Measurements from ENCODE around the gene CCL14.
"Not testable (repeated sequence)": the region's sequence is repeated elsewhere in the genome, so short reads cannot be mapped to it uniquely, and the experiment has no call there.

Gene CCL14

DNA sequence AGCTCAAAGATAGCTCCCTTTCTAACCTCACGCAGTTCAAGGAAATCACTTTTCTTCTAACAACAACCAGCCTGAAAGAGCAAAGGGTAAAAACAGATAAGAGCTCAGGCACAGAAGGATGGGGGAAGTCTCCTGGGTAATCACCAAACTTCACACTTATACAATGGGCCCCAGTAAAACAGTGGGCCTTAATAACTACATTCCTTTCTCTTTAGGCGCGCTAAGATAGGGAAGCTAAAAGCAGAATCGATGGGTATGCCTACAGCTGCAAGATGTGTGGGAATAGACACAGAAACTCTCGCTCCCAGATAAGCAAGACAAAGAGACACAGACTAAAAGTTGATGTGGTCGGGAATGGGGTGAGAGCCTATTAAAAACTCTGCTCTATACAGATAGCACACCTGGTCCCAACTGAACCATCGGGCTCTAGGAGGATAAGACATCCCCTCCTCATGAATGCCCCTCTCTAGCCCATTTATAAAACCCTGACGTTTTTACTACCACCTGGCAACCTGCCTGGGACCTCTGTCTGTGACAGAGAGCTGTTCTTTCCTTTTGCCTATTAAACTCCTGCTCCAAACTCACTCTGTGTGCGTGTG, 43.8 kb downstream of the CCL14 start:
- DNase-seq (ENCODE audit: low read depth in 2 of 2) = no peak

DNA sequence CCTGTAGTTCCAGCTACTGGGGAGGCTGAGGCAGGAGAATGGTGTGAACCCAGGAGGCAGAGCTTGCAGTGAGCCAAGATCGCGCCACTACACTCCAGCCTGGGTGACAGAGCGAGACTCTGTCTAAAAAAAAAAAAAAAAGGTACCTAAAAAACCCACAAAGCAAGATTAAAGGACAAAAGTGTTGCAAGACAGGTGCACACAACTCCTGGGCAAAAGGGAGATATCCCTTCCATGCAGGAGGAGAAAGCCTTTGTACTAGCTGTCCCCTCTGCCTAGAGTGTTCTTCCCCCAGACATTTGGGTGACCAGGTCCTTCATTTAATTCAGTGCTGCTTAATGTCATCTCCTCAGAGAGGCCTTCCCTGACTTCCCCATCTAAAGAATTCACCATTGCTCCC, 48.0 kb downstream of the CCL14 start:
- DNase-seq (ENCODE audit: low read depth in 2 of 2) = not testable (repeated sequence)

DNA sequence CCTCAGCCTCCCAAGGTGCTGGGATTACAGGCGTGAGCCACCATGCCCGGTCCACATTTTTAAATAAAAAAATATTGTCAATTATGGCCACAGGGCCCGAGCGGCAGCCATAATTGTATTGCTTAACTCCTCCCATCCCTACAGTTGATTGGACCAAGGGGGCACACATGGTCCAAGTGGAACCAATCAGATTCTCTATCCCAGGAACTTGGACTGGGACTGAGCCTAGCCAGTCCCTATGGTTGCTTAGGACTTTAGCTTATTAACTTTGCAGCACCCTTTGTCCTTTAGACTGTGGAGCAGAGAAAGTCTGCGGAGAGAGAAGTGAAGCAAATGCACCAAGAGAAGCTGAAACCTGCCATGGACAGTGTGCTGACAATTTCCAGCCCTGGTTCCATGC, 50.5 kb downstream of the CCL14 start:
- no peak for DNase-seq (ENCODE audit: low read depth in 2 of 2)

DNA sequence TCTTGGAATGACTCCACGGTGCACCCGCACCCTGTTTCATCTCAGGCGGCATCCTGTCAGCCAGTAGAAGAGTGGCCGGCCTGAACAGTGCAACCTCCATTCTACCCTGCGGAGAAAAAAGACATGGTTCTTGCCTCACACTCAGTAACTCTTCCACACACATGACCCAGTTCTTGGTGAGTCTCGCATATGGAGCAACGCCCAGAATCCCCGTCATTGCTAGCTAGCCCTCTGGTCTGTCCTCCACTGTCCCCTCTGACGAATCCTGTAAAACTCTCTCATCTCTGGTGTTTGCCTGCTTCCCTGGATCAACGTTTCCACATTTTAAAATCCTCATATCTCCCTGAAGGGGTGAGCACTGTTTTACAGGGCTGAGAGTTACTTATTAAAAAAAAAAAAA, 51.8 kb downstream of the CCL14 start:
- no peak for DNase-seq (ENCODE audit: low read depth in 2 of 2)

Data from stimulated activated CD8-positive, alpha-beta memory T cell treated with anti-CD3 and anti-CD28 coated beads, Interleukin-2, amount 100 ng/mL, for 48 hours (primary cell).